Measurements from ENCODE around the gene POLR3A.

DNA sequence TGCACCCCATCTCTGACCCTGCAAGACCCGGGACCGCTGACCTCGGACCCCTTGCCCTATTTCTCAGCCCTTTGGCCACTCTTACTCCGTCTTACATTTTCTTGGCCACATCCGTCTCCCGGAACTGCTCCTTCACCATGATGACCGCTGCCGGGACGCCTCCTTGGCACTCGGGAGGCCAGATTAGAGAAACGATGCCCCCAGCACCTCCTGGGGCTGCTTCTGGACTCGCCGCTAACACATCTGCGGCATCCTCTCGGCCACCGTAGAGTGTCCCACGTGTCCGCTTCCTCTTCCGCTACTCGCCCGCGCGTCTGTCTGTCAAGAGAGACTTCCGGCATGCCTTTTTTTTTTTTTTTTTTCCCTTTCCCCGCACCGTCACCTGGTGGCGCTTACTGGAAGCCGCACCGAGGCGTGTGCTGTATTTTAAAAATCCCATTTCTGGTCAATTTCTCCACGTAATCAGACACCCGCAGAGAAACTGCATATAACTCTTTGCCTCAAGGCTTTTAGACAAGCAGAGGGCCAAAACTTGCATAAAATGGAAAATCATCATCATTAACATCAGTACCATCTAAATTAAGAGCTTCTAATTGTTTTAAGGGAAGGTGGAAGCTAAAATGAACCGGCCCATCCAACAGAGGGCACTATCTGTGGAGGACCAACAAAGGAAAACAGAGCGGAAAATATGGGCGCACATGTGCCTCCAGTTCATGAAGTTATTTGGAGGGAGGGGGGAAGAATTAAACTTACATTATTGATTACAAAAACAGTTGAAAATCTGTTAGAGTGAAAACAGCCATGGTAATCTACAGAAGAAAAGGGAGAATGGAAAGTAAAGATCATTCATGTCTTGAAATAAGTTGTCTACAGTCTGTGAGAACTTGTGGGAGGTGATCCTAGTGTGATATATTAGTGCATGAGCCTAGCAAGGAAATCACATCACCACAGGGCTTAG lies at the start of gene POLR3A:
- peak; percentile 65 for TF ChIP-seq CTCF (IDR thresholded peaks at IDR 0.05; ENCODE audit: insufficient read depth, low read depth, low read length)
- TF ChIP-seq EZH2 (IDR thresholded peaks at IDR 0.05; ENCODE audit: insufficient read depth, low read length), result no peak
